ENCODE data around the gene MIA3. TPM values are rescaled to one million over a fixed set of nuclear protein-coding genes. Genes with fewer than 3 reads are reported as not detected.

MIA3 gene
- total and polyA plus RNA-seq, 2 experiments from 2014 or later: 32.7 to 40.0 TPM

- Mint-ChIP-seq H3K27ac (peak overlapping the region; percentile 99), H3K27me3 (ENCODE audit: insufficient read depth, low read depth, poor library complexity) (peaks cover 6% of the 10 kb centered on the region), H3K9me3 (no peaks in the 10 kb centered on the region; the same call in 2 of the 3 replicates), H3K36me3 (ENCODE audit: low read depth) (peaks cover 6% of the 10 kb centered on the region; the same call in 2 of the 3 replicates), H3K4me3 (peak overlapping the region; percentile 92), H3K4me1 (peaks cover 7% of the 10 kb centered on the region; the same call in 2 of the 3 replicates)
- peak overlapping the region; percentile 86 for H3K4me3 ChIP-seq
- TF ChIP-seq REST (IDR thresholded peaks at IDR 0.05; ENCODE audit: unreplicated experiment) (no peak), POLR2AphosphoS5 (IDR thresholded peaks at IDR 0.05; ENCODE audit: low read depth) (no peak), JUNB (IDR thresholded peaks at IDR 0.05; ENCODE audit: unreplicated experiment) (no peak), EZH2phosphoT487 (IDR thresholded peaks at IDR 0.05; ENCODE audit: unreplicated experiment) (no peak), CTCF (conservative IDR thresholded peaks at IDR 0.05; ENCODE audit: low read depth in 2 of 2) (no peak)
- no peak for DNase-seq (ENCODE audit: low spot score)
- no peak for ATAC-seq
- H3K27ac ChIP-seq (ENCODE audit: low read depth): 0 out of 2 replicates have a peak overlapping the region, but pooled peaks have one; percentile 8
- H3K4me2 ChIP-seq: peak overlapping the region; percentile 85
- H3K9me2 ChIP-seq (ENCODE audit: insufficient read depth): no peaks in the 10 kb centered on the region
- H3K79me2 ChIP-seq (replicated peaks; ENCODE audit: insufficient read depth): peaks cover 16% of the 10 kb centered on the region
- H3K27me3 ChIP-seq (ENCODE audit: insufficient read depth): no peaks in the 10 kb centered on the region
- no peaks in the 10 kb centered on the region for H3F3A ChIP-seq (replicated peaks; ENCODE audit: low read depth)
- peak overlapping the region; percentile 15; the same call in 1 of the 2 replicates for H2AFZ ChIP-seq
- H3K36me3 ChIP-seq (ENCODE audit: insufficient read depth): no peaks in the 10 kb centered on the region
- no peaks in the 10 kb centered on the region; the same call in 1 of the 2 replicates for H3K4me1 ChIP-seq (ENCODE audit: insufficient read depth)
- no peaks in the 10 kb centered on the region for H4K20me1 ChIP-seq (replicated peaks; ENCODE audit: insufficient read depth)
Measured at GRCh38 chr1:222644636-222644980, 26.7 kb downstream of the MIA3 start.

- Mint-ChIP-seq H3K9me3 (no peaks in the 10 kb centered on the region), H3K36me3 (ENCODE audit: low read depth) (peaks cover 70% of the 10 kb centered on the region), H3K27me3 (ENCODE audit: insufficient read depth, low read depth, poor library complexity) (no peaks in the 10 kb centered on the region), H3K27ac (no peak overlapping the region), H3K4me3 (no peak overlapping the region), H3K4me1 (no peaks in the 10 kb centered on the region)
- DNase-seq (ENCODE audit: low spot score) (no peak), ATAC-seq (no peak)
- no peaks in the 10 kb centered on the region for H3K4me1 ChIP-seq (ENCODE audit: insufficient read depth)
- H3F3A ChIP-seq (replicated peaks; ENCODE audit: low read depth): no peaks in the 10 kb centered on the region
- no peaks in the 10 kb centered on the region for H3K79me2 ChIP-seq (replicated peaks; ENCODE audit: insufficient read depth)
- H3K36me3 ChIP-seq (ENCODE audit: insufficient read depth): peaks cover 54% of the 10 kb centered on the region
- H3K27ac ChIP-seq (ENCODE audit: low read depth): no peak overlapping the region
- 0 out of 2 replicates have a peak, but pooled peaks cover 4% of the 10 kb centered on the region for H4K20me1 ChIP-seq (replicated peaks; ENCODE audit: insufficient read depth)
- H2AFZ ChIP-seq: no peak overlapping the region
- H3K4me3 ChIP-seq: no peak overlapping the region
- H3K27me3 ChIP-seq (ENCODE audit: insufficient read depth): no peaks in the 10 kb centered on the region
- no peak for TF ChIP-seq ETS1 (IDR thresholded peaks at IDR 0.05)
- TF ChIP-seq ZNF331 (CRISPR knock-in tag; IDR thresholded peaks at IDR 0.05; ENCODE audit: low read depth): no peak
- no peak overlapping the region for H3K4me2 ChIP-seq
- no peaks in the 10 kb centered on the region for H3K9me2 ChIP-seq (ENCODE audit: insufficient read depth)
Measured at GRCh38 chr1:222652676-222653075, 34.8 kb downstream of the MIA3 start.
